H1 (cell line): ENCODE measurements around the gene TAPT1. TPM values are rescaled to one million over a fixed set of nuclear protein-coding genes. Genes with fewer than 3 reads are reported as not detected.

Experiments used
- ATF2 ChIP-seq: IDR thresholded peaks from 2 replicates; pipeline ENCODE4 v1.6.1; 2012; ENCODE audit warnings: low read length, inconsistent platforms
- CBX5 ChIP-seq: fragments of 300-800, 300-1000 bp; sonication (generic); IDR thresholded peaks from 2 replicates; pipeline ENCODE4 v1.7.1; 2016; ENCODE audit warnings: antibody characterized with exemption, low read length, low read depth
- CHD1 ChIP-seq: IDR thresholded peaks from 2 replicates; pipeline ENCODE4 v1.6.1; 2012; ENCODE audit warnings: low read depth, low read length, improper control_type of control experiment
- CHD7 ChIP-seq: fragments of 300-600 bp; sonication (generic); IDR thresholded peaks from 2 replicates; pipeline ENCODE4 v1.7.1; 2012; ENCODE audit warnings: low read length, moderate library complexity, mild to moderate bottlenecking, inconsistent platforms; ENCODE audit not compliant: insufficient replicate concordance
- HDAC2 ChIP-seq, 2 experiments: fragments of 300-600 bp in 1 of 2; sonication (generic) in 1 of 2; IDR thresholded peaks; 2 replicates each; pipeline ENCODE4 v1.6.1; 2011 to 2012; ENCODE audit warnings: low read depth in 2 of 2, low read length in 2 of 2, mild to moderate bottlenecking in 2 of 2, moderate library complexity in 2 of 2, borderline replicate concordance in 1 of 2, inconsistent platforms in 1 of 2
- KDM1A ChIP-seq: fragments of 200-600, 300-600 bp; sonication (generic); IDR thresholded peaks from 2 replicates; pipeline ENCODE4 v1.7.1; 2016; ENCODE audit warnings: mild to moderate bottlenecking, low read length, borderline replicate concordance
- POU5F1 ChIP-seq: IDR thresholded peaks from 2 replicates; pipeline ENCODE4 v1.6.1; 2011; ENCODE audit warnings: low read depth, mild to moderate bottlenecking, low read length, moderate library complexity
- RBBP5 ChIP-seq: IDR thresholded peaks from 2 replicates; pipeline ENCODE4 v1.7.1; 2012; ENCODE audit warnings: low read depth, mild to moderate bottlenecking, inconsistent platforms, low read length, moderate library complexity, borderline replicate concordance
- SIN3A ChIP-seq, 2 experiments: IDR thresholded peaks in 1 of 2; conservative IDR thresholded peaks in 1 of 2; 2 replicates each; pipeline ENCODE4 v1.6.1; 2011 to 2012; ENCODE audit warnings: low read length in 2 of 2, improper control_type of control experiment in 1 of 2, low read depth in 1 of 2, mild to moderate bottlenecking in 1 of 2
- polyA plus RNA-seq, 7 experiments: library from polyadenylated mRNA; depleted of rRNA in 3 of 7; stranded (reverse) in 5 of 7; unstranded in 2 of 7; fragments of >200 nt in 5 of 7; fragments of 200-250 nt in 2 of 7; gene quantifications; 1 replicate in 5 of 7; 2 replicates in 1 of 7; 4 replicates in 1 of 7; pipeline versions ENCODE4 v1.2.1 to v1.2.3, GENCODE V29; 2011 to 2013; ENCODE audit warnings: missing spikeins in 2 of 7, mixed read lengths in 2 of 7
- total RNA-seq: library from RNA; stranded (reverse); fragmentation: NEBNext Ultra II Directional; extraction: Animal tissue kit (Norgen Biotek cat#: 25700); gene quantifications from 2 replicates; pipeline ENCODE4 v1.2.1, GENCODE V29; 2021

Gene TAPT1
- total and polyA plus RNA-seq, 2 of the 8 experiments (the other 6 are each of a cell fraction or from before 2014, with no cell fraction given), result 4.2 to 15.3 TPM

DNA sequence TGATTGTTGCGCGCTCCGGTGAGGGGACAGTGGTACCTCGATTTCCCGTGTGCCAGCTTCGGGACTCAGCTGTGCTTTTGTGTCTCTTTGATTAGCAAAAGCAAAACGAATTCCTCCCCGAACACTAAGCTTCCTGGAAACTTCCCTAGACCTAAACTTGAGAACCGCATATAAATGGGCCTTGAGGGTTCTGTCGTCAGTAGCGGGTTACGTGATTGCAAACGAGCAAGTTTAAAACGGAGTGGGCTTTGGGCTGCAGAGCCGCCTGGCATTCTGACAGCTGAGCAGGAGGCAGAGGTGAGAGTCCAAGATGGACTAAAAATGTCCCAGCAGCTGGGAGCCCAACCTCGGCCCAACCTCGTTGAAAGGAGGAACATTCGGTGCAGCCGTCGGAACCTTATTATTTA, 1.2 kb upstream of the TAPT1 start (continued):
- TF ChIP-seq CHD7, result no peak
- no peak for TF ChIP-seq ATF2
- no peak for TF ChIP-seq RBBP5
- no peak for TF ChIP-seq HDAC2 (IDR thresholded peaks at IDR 0.05; ENCODE audit: borderline replicate concordance in 1 of 2, low read depth in 2 of 2, low read length in 2 of 2)
- TF ChIP-seq CBX5, result no peak
- no peak for TF ChIP-seq POU5F1
- TF ChIP-seq SIN3A (conservative IDR thresholded peaks at IDR 0.05 in 1 of 2, IDR thresholded peaks at IDR 0.05 in 1 of 2; ENCODE audit: low read depth in 1 of 2, low read length in 2 of 2), result no peak
- TF ChIP-seq CHD1, result no peak
- TF ChIP-seq KDM1A, result no peak
